Mesendoderm (in vitro differentiated cells): ENCODE results near the gene PSMB10.
A peak's percentile ranks its signal among the peaks of the same experiment; 100 is the strongest.

Experiments
- DNase-seq: peaks from one replicate; pipeline ENCODE4 v3.0.0; 2013
- H2AK5ac ChIP-seq: 2 replicates; pipeline ENCODE4 v1.6.1; 2013; ENCODE audit warnings: low read length, inconsistent platforms
- H2BK120ac ChIP-seq: 2 replicates; pipeline ENCODE4 v1.6.1; 2013; ENCODE audit warnings: low read depth, mild to moderate bottlenecking, low read length, moderate library complexity, mixed read lengths
- H2BK15ac ChIP-seq: replicated peaks from 2 replicates; pipeline ENCODE4 v1.6.1; 2013; ENCODE audit warnings: low read depth, mild to moderate bottlenecking, moderate library complexity
- H2BK5ac ChIP-seq: 2 replicates; pipeline ENCODE4 v1.6.1; 2013; ENCODE audit warnings: low read length, inconsistent platforms
- H3K18ac ChIP-seq: 2 replicates; pipeline ENCODE4 v1.6.1; 2013; ENCODE audit warnings: mild to moderate bottlenecking, low read length, mixed read lengths
- H3K23ac ChIP-seq: one replicate; pipeline ENCODE4 v1.6.1; 2013; ENCODE audit warnings: low read length
- H3K27ac ChIP-seq: 2 replicates; pipeline ENCODE4 v1.5.1; 2013; ENCODE audit warnings: low read depth, mild to moderate bottlenecking, inconsistent platforms, low read length, moderate library complexity
- H3K27me3 ChIP-seq: 2 replicates; pipeline ENCODE4 v1.6.1; 2013; ENCODE audit warnings: low read length, control low read depth, mild to moderate bottlenecking, inconsistent platforms; ENCODE audit not compliant: insufficient read depth, poor library complexity
- H3K36me3 ChIP-seq: 2 replicates; pipeline ENCODE4 v1.6.1; 2013; ENCODE audit warnings: low read length, inconsistent platforms; ENCODE audit not compliant: control insufficient read depth, insufficient read depth
- H3K4ac ChIP-seq: one replicate; pipeline ENCODE4 v1.6.1; 2013; ENCODE audit warnings: low read depth, mild to moderate bottlenecking, low read length, moderate library complexity
- H3K4me1 ChIP-seq: 2 replicates; pipeline ENCODE4 v1.6.1; 2013; ENCODE audit warnings: low read depth, low read length, inconsistent platforms; ENCODE audit not compliant: control insufficient read depth
- H3K4me2 ChIP-seq: 2 replicates; pipeline ENCODE4 v1.6.1; 2013; ENCODE audit warnings: low read length
- H3K4me3 ChIP-seq: 2 replicates; pipeline ENCODE4 v1.5.1; 2013; ENCODE audit warnings: mild to moderate bottlenecking, low read length
- H3K56ac ChIP-seq: one replicate; pipeline ENCODE4 v1.6.1; 2013; ENCODE audit warnings: low read length
- H3K79me1 ChIP-seq: 2 replicates; pipeline ENCODE4 v1.6.1; 2013; ENCODE audit warnings: low read length, inconsistent platforms
- H3K79me2 ChIP-seq: 2 replicates; pipeline ENCODE4 v1.6.1; 2013; ENCODE audit warnings: mild to moderate bottlenecking, low read length; ENCODE audit not compliant: control insufficient read depth, insufficient read depth
- H3K9ac ChIP-seq: 2 replicates; pipeline ENCODE4 v1.6.1; 2013; ENCODE audit warnings: low read length, inconsistent platforms
- H4K5ac ChIP-seq: one replicate; pipeline ENCODE4 v1.6.1; 2013; ENCODE audit warnings: low read length
- H4K8ac ChIP-seq: one replicate; pipeline ENCODE4 v1.6.1; 2013; ENCODE audit warnings: low read depth, mild to moderate bottlenecking, control low read depth, low read length, moderate library complexity
- WGBS: extraction: QIAGEN DNeasy Blood & Tissue Kit; methylation state at CpG from one replicate; pipeline ENCODE4 v1.1.7; 2013; ENCODE audit warnings: low lambda C conversion rate, missing lambda C conversion rate; ENCODE audit not compliant: insufficient coverage; ENCODE audit errors: extremely low coverage; 5-methylcytosine and 5-hydroxymethylcytosine counted together

The PSMB10 gene

DNA sequence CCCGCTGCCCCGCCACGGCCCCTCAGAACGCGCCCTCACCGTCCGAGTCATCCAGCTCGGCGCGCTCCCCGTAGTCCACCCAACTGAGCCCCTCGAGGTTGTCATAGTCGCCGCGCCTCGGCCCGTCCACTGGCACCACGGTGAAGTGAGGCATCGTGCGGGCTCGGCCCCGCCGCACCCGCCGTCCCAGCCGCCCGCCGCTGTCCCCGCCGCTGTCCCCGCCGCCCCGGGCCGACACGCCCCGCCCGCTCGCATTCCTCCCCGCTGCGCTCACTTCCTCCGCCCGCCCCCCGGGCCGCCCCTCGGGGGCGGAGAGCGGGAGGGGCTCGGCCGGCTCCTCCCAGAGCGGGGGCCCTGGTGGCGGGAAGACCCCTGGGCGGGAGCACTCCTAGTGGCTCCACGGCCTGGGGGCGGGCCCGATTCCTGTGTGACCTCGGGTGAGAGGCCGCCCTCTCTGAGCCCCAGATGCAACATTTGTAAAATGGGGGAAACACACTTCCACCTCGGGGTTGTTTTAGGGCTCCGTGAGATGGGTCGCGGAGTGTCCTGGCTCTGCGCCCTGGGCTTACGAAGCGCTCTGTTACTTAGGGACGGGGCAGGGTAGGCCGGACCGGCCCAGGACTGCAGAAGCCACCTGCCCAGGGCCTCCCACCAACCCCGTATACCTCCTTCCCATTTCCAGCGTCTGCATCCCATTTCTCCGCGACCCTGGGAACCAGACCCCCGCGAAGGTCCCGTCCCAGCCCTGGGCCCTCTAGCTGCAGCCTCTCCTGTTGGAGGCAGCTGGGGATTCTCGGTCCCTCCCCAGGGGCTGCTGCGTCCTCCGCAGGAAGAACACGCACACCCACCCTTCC, 32.0 kb upstream of the PSMB10 start, which contains the start of gene SLC12A4:
Gene SLC12A4 (minus strand): TSS at position 238 of the 854 bp plus-strand sequence. CDS start 84 bp downstream, at position 154.
- H4K8ac ChIP-seq, result no peak within 1 kb of the TSS
- peak within 1 kb of the TSS; percentile 90 for H3K4ac ChIP-seq
- H3K18ac ChIP-seq, result peak within 1 kb of the TSS; percentile 95
- no peaks in the 10 kb centered on the region for H3K36me3 ChIP-seq
- H2BK15ac ChIP-seq, result no peak within 1 kb of the TSS
- H3K79me1 ChIP-seq, result peaks cover 24% of the 10 kb centered on the region
- peak within 1 kb of the TSS; percentile 19 for H2AK5ac ChIP-seq
- H3K9ac ChIP-seq, result peak within 1 kb of the TSS; percentile 96
- H3K4me1 ChIP-seq, result peaks cover 8% of the 10 kb centered on the region
- WGBS, result no CpG with 5 or more reads among the region's 78 CpGs
- peak within 1 kb of the TSS; percentile 100 for H3K56ac ChIP-seq
- peak within 1 kb of the TSS; percentile 30 for H2BK120ac ChIP-seq
- H3K23ac ChIP-seq, result peak within 1 kb of the TSS; percentile 94
- H3K4me3 ChIP-seq, result peak within 1 kb of the TSS; percentile 88
- peaks cover 18% of the 10 kb centered on the region for H3K79me2 ChIP-seq
- no peaks in the 10 kb centered on the region for H3K27me3 ChIP-seq
- peak within 1 kb of the TSS; percentile 76 for H3K27ac ChIP-seq
- peak within 1 kb of the TSS; percentile 90 for H4K5ac ChIP-seq
- DNase-seq, result peak; percentile 93
- peak within 1 kb of the TSS; percentile 91 for H3K4me2 ChIP-seq
- H2BK5ac ChIP-seq, result no peak within 1 kb of the TSS

- peak; percentile 35 for DNase-seq
- Histone ChIP-seq H3K18ac (peak overlapping the region; percentile 95), H3K4me3 (peak overlapping the region; percentile 88)
These were observed 31.3 kb upstream of the PSMB10 start for GRCh38 chr16:67967958-67968399.

DNA sequence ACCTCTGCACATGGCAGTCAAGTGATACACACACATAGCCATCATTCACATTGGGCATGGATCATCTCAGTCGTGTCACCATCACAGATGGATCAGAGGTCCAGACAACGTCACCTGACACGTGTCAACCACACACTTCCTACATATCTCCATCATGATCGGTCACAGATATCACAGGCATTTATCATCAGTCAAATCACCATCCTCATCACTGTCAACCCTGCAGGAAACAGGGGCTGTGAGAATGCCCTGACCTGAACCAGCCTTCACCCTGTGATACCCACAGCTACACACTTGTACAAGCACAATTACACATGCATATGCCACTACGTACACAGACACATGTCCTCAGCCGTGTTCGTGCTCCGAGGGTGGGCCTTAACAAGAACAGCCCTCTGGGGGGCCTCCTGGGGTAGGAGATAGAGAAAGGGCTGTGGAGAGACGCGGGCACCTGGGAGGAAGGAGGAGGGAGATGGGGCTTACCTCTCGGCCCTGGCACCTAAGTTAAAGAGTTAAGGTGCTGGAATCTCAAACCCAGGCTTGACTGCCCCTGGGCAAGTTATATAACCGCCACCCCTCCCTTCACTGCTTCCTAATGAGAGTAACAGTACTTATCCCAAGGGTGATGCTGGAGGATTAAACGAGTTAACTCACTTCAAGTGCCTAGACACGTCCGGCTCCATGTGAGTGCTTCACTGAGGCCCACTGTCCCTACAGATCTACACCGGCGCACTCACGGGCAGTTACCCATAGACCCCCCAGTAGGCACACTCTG, 30.7 kb upstream of the PSMB10 start:
- peak; percentile 33 for DNase-seq
- Histone ChIP-seq H3K4me2 (peak overlapping the region; percentile 91), H3K27ac (peak overlapping the region; percentile 76), H3K18ac (peak overlapping the region; percentile 95), H3K4me1 (peaks cover 8% of the 10 kb centered on the region), H3K56ac (peak overlapping the region; percentile 100), H4K5ac (no peak overlapping the region), H2BK5ac (no peak overlapping the region), H3K4me3 (peak overlapping the region; percentile 88), H3K27me3 (no peaks in the 10 kb centered on the region), H3K4ac (peak overlapping the region; percentile 90), H3K79me1 (peaks cover 24% of the 10 kb centered on the region), H4K8ac (no peak overlapping the region), H3K9ac (peak overlapping the region; percentile 96), H2AK5ac (peak overlapping the region; percentile 19), H3K23ac (no peak overlapping the region), H2BK120ac (no peak overlapping the region), H3K79me2 (peaks cover 18% of the 10 kb centered on the region), H3K36me3 (no peaks in the 10 kb centered on the region), H2BK15ac (no peak overlapping the region)
- WGBS, result no CpG with 5 or more reads among the region's 18 CpGs

More at GRCh38 chr16:67967958-67968399, 31.3 kb upstream of the PSMB10 start:
- no peaks in the 10 kb centered on the region for H3K27me3 ChIP-seq
- no peak overlapping the region for H4K5ac ChIP-seq
- H3K4me2 ChIP-seq, result peak overlapping the region; percentile 91
- H3K4ac ChIP-seq, result peak overlapping the region; percentile 90
- H2AK5ac ChIP-seq, result peak overlapping the region; percentile 19
- H3K4me1 ChIP-seq, result peaks cover 8% of the 10 kb centered on the region
- no CpG with 5 or more reads among the region's 45 CpGs for WGBS
- H3K9ac ChIP-seq, result peak overlapping the region; percentile 96
- no peak overlapping the region for H2BK120ac ChIP-seq
- peak overlapping the region; percentile 94 for H3K23ac ChIP-seq
- peaks cover 18% of the 10 kb centered on the region for H3K79me2 ChIP-seq
- no peak overlapping the region for H2BK15ac ChIP-seq
- peak overlapping the region; percentile 100 for H3K56ac ChIP-seq
- peaks cover 24% of the 10 kb centered on the region for H3K79me1 ChIP-seq
- peak overlapping the region; percentile 76 for H3K27ac ChIP-seq
- no peak overlapping the region for H4K8ac ChIP-seq
- no peak overlapping the region for H2BK5ac ChIP-seq
- H3K36me3 ChIP-seq, result no peaks in the 10 kb centered on the region

DNA sequence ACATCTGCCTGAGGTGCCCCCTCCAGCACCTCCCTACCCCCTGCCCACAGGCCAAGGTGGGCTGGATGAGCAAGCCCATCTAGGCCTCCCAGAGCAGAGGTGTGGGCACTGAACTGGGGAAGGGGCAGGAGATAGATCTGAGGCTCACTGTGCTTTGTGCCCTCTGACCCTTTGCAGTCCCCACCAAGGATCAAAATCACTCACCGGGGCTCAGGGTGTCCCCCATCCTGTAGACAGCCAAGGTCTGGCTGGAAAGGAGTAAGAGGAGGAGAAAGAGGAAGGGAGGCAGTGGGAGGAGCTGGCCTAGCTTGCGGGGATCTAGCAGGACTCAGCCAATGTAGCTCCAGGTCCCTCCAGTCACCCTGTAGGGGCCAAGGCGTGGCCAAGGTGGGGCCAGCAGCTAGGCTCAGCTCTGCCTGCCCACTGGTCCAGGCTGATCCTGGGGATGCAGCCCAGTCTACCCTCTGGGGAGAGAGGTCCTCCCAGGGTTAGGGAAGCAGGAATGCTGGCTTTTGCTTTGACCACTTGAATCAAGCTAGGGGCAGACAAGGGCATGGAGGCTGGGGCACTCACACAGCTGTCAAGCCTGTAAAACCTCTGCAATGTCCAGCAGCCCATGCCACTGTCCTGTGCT, 30.0 kb upstream of the PSMB10 start:
- peaks cover 8% of the 10 kb centered on the region for H3K4me1 ChIP-seq
- no peak overlapping the region for H3K4me3 ChIP-seq
- DNase-seq, result peak; percentile 53

DNA sequence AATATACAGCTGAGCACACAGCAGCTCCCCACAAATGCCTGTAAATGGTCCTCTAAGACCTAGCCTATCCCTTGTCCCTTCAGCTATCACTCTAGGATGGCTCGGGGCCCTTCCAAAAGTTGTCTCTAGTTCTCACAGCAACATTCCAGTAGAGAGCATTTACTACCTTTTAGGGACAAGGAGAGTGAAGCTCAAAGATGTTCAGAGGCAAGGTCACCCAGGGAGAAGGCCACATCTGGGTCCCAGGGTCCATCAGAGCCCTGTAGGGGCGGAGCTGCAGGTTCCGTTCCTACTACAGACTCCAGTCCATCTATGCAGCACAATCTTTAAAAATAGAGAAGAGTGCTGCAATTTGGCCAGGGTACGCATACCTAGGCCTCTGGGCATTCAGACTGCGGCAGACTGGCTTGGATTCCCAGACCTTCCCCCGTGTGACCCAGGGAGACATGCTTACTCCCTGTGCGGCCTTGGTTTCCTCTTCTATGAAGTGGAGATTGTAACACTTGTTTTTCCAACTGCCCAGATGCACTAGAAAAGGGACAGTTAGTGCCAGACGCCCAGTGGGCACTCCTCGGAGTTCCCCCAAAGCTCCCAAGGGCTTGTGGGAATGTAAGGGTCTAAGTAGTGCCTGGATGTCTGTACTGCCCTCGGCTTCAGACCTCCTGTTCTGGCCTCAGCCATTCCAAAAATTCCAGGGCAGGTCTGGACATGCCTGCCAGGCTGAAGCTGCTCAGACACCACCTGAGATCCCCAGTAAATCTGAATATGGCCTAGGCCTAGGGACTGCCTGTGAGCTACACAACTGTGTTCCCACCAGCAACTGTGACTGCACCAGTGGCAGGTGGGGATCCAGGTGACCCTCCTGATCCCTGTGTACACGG, 29.3 kb upstream of the PSMB10 start:
- Histone ChIP-seq H4K5ac (no peak overlapping the region), H3K79me2 (peaks cover 18% of the 10 kb centered on the region), H3K4ac (peak overlapping the region; percentile 8), H4K8ac (no peak overlapping the region), H3K23ac (no peak overlapping the region), H3K9ac (peak overlapping the region; percentile 53), H3K79me1 (peaks cover 24% of the 10 kb centered on the region), H3K4me2 (no peak overlapping the region), H3K4me3 (no peak overlapping the region), H3K36me3 (peaks cover 8% of the 10 kb centered on the region), H3K56ac (peak overlapping the region; percentile 78), H3K18ac (no peak overlapping the region), H2BK120ac (no peak overlapping the region), H2BK5ac (no peak overlapping the region), H2BK15ac (no peak overlapping the region), H2AK5ac (no peak overlapping the region), H3K4me1 (peaks cover 8% of the 10 kb centered on the region), H3K27ac (no peak overlapping the region), H3K27me3 (no peaks in the 10 kb centered on the region)
- WGBS, result no CpG with 5 or more reads among the region's 11 CpGs
- DNase-seq, result no peak

More for the DNA sequence above, 30.0 kb upstream of the PSMB10 start:
- Histone ChIP-seq H2BK15ac (no peak overlapping the region), H3K27ac (no peak overlapping the region), H3K9ac (peak overlapping the region; percentile 96), H3K18ac (no peak overlapping the region), H3K56ac (peak overlapping the region; percentile 100), H3K27me3 (no peaks in the 10 kb centered on the region), H3K4me2 (peak overlapping the region; percentile 91), H2BK120ac (no peak overlapping the region), H2AK5ac (no peak overlapping the region), H3K36me3 (peaks cover 2% of the 10 kb centered on the region), H3K23ac (no peak overlapping the region), H3K79me1 (peaks cover 24% of the 10 kb centered on the region), H4K8ac (no peak overlapping the region), H2BK5ac (no peak overlapping the region), H3K4ac (peak overlapping the region; percentile 8), H3K79me2 (peaks cover 18% of the 10 kb centered on the region), H4K5ac (no peak overlapping the region)
- WGBS, result no CpG with 5 or more reads among the region's 3 CpGs
